Gastrocnemius medialis (tissue), 4 donors: ENCODE data around the gene FAM13A. TPM values are rescaled to one million over a fixed set of nuclear protein-coding genes. Genes with fewer than 3 reads are reported as not detected.

Experiments used
- ATAC-seq, 2 donors: fragments of 150-250 bp; one replicate each; pipeline ENCODE4 v1.9.1; 2016
- DNase-seq, 2 donors: peaks; one replicate each; pipeline ENCODE4 v3.0.0-alpha.2; 2019
- H3K27ac ChIP-seq, 4 donors: fragments of 200-600 bp; sonication (generic); 1 replicate in 1 of 4; 2 replicates in 3 of 4; pipeline ENCODE4 v1.5.1; 2016 to 2018; ENCODE audit warnings: mild to moderate bottlenecking in 2 of 4, moderate library complexity in 1 of 4
- H3K27me3 ChIP-seq, 3 donors: fragments of 200-600 bp; sonication (generic) in 2 of 3; 1 replicate in 1 of 3; 2 replicates in 2 of 3; pipeline versions ENCODE4 v1.5.1 to v1.6.0; 2016 to 2019; ENCODE audit warnings: mild to moderate bottlenecking in 1 of 3, moderate library complexity in 1 of 3
- H3K36me3 ChIP-seq, 2 donors: fragments of 200-600 bp; sonication (generic) in 1 of 2; one replicate each; pipeline ENCODE4 v1.5.1; 2017 to 2018
- H3K4me1 ChIP-seq, 2 donors: fragments of 200-600 bp; sonication (generic) in 1 of 2; one replicate each; pipeline ENCODE4 v1.5.1; 2016 to 2017; ENCODE audit warnings: mild to moderate bottlenecking in 2 of 2
- H3K4me3 ChIP-seq, 4 donors: fragments of 200-600 bp; sonication (generic) in 3 of 4; 1 replicate in 1 of 4; 2 replicates in 3 of 4; pipeline ENCODE4 v1.5.1; 2016 to 2019; ENCODE audit warnings: mild to moderate bottlenecking in 2 of 4
- H3K9me3 ChIP-seq, 3 donors: fragments of 200-600 bp; sonication (generic) in 2 of 3; 1 replicate in 1 of 3; 2 replicates in 2 of 3; pipeline ENCODE4 v1.5.1; 2016 to 2019
- POLR2A ChIP-seq, 2 donors: fragments of 450-650 bp; IDR thresholded peaks; one replicate each; pipeline ENCODE4 v1.6.1; 2017; ENCODE audit warnings: antibody characterized with exemption in 2 of 2, mild to moderate bottlenecking in 2 of 2, moderate library complexity in 2 of 2
- in situ Hi-C, 4 donors: fragments of 200-750 bp; cut with MboI; loops; one replicate each; pipeline versions ENCODE4 v1.15.0 to v1.8.0; 2017; ENCODE audit warnings: low sequenced_read_pairs in 4 of 4
- intact Hi-C: fragments of 100-400 bp; cut with DNase I; formaldehyde crosslinking; loops from one replicate; pipeline ENCODE4 v1.15.1; 2023; ENCODE audit warnings: low total_unique reads
- total RNA-seq, 4 donors: library from RNA; depleted of rRNA; stranded (reverse); fragments of >200 nt; gene quantifications; one replicate each; pipeline versions ENCODE4 v1.1.0 to v1.2.3, GENCODE V29; 2016
- TF ChIP-seq, protein P1 (sequence below), 5 experiments: fragments of 450-650 bp in 3 of 5; fragments of 200-600 bp in 2 of 5; sonication (generic) in 2 of 5; IDR thresholded peaks in 4 of 5; conservative IDR thresholded peaks in 1 of 5; 1 replicate in 4 of 5; 2 replicates in 1 of 5; pipeline ENCODE4 v1.5.1; 2016 to 2019; ENCODE audit warnings: antibody characterized with exemption in 5 of 5, mild to moderate bottlenecking in 3 of 5, moderate library complexity in 3 of 5

Gene FAM13A
- total RNA-seq, 4 donors from 2014 or later: 6.7 to 14.1 (median 11.4) TPM

- in situ Hi-C loops: no loop called here
- TF ChIP-seq, protein P1, sequence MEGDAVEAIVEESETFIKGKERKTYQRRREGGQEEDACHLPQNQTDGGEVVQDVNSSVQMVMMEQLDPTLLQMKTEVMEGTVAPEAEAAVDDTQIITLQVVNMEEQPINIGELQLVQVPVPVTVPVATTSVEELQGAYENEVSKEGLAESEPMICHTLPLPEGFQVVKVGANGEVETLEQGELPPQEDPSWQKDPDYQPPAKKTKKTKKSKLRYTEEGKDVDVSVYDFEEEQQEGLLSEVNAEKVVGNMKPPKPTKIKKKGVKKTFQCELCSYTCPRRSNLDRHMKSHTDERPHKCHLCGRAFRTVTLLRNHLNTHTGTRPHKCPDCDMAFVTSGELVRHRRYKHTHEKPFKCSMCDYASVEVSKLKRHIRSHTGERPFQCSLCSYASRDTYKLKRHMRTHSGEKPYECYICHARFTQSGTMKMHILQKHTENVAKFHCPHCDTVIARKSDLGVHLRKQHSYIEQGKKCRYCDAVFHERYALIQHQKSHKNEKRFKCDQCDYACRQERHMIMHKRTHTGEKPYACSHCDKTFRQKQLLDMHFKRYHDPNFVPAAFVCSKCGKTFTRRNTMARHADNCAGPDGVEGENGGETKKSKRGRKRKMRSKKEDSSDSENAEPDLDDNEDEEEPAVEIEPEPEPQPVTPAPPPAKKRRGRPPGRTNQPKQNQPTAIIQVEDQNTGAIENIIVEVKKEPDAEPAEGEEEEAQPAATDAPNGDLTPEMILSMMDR (IDR thresholded peaks at IDR 0.05 in 4 of 5, conservative IDR thresholded peaks at IDR 0.05 in 1 of 5): no peak
- TF ChIP-seq POLR2A (IDR thresholded peaks at IDR 0.05): no peak
- no peak overlapping the region for H3K27ac ChIP-seq
- H3K4me3 ChIP-seq: no peak overlapping the region
- peaks cover 6 to 15% of the 10 kb centered on the region in 2 donors for H3K4me1 ChIP-seq
- H3K27me3 ChIP-seq: no peaks in the 10 kb centered on the region
- DNase-seq (no peak), ATAC-seq (no peak)
- intact Hi-C loops: no loop called here
- H3K9me3 ChIP-seq: no peaks in the 10 kb centered on the region
- H3K36me3 ChIP-seq: no peaks in the 10 kb centered on the region
These were observed 145.5 kb downstream of the FAM13A start for GRCh38 chr4:88911246-88912212.

- in situ Hi-C loops (no loop called here), intact Hi-C loops (no loop called here)
- Histone ChIP-seq H3K27me3 (no peaks in the 10 kb centered on the region), H3K27ac (no peak overlapping the region), H3K4me1 (peaks cover 6 to 15% of the 10 kb centered on the region in 2 donors), H3K9me3 (no peaks in the 10 kb centered on the region), H3K36me3 (no peaks in the 10 kb centered on the region), H3K4me3 (no peak overlapping the region)
- ATAC-seq (no peak), DNase-seq (no peak)
- TF ChIP-seq, protein P1 (IDR thresholded peaks at IDR 0.05 in 4 of 5, conservative IDR thresholded peaks at IDR 0.05 in 1 of 5): no peak
- no peak for TF ChIP-seq POLR2A (IDR thresholded peaks at IDR 0.05)
These were observed 146.9 kb downstream of the FAM13A start for GRCh38 chr4:88910101-88910500.

DNA sequence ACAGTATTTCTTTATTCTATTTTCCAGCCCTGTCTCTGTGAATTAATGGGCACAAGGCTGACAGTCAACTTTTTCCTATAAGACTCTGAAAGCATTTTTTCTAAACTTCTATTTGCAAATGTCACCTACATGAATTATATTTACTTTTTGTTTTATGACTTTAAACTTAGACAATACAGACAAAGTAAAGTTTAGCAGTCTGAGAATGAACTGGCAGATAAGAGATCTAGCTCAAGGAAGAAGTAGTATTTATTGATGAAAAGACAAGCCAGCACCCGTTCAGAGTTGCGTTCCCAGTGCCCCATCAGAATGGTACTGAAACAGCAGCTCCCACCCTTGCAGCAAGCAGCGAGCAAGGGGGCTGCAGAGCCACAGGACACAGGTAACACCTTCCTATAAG lies 148.5 kb downstream of the FAM13A start:
- no peak for ATAC-seq
- in situ Hi-C loops: no loop called here
- no peaks in the 10 kb centered on the region for H3K36me3 ChIP-seq

GRCh38 chr4:88908003-88908402 lies 149.0 kb downstream of the FAM13A start:
- DNase-seq (peak; percentile 21 to 64), ATAC-seq (peak; percentile 98 to 100)
- Histone ChIP-seq H3K4me3 (no peak overlapping the region), H3K27ac (peak overlapping the region in 3 of 4 donors; percentile 59 to 60 (median 59)), H3K9me3 (no peaks in the 10 kb centered on the region), H3K36me3 (no peaks in the 10 kb centered on the region), H3K27me3 (no peaks in the 10 kb centered on the region), H3K4me1 (peaks cover 6 to 15% of the 10 kb centered on the region in 2 donors)
- in situ Hi-C loops (no loop called here), intact Hi-C loops (loop anchor here (5.0 to 10.0 kb wide), 2 partner anchors 86 to 203 kb away; no protein-coding TSS in a partner anchor)
- TF ChIP-seq, protein P1 (IDR thresholded peaks at IDR 0.05 in 4 of 5, conservative IDR thresholded peaks at IDR 0.05 in 1 of 5): no peak
- TF ChIP-seq POLR2A (IDR thresholded peaks at IDR 0.05): no peak

More for the DNA sequence above, 148.5 kb downstream of the FAM13A start:
- Histone ChIP-seq H3K27ac (peak overlapping the region in 3 of 4 donors; percentile 59 to 60 (median 59)), H3K4me1 (peaks cover 6 to 15% of the 10 kb centered on the region in 2 donors), H3K27me3 (no peaks in the 10 kb centered on the region), H3K4me3 (no peak overlapping the region), H3K9me3 (no peaks in the 10 kb centered on the region)
- no peak for DNase-seq
- intact Hi-C loops: loop anchor here (5.0 to 10.0 kb wide), 2 partner anchors 86 to 204 kb away; no protein-coding TSS in a partner anchor
- TF ChIP-seq POLR2A (IDR thresholded peaks at IDR 0.05): no peak
- TF ChIP-seq, protein P1 (IDR thresholded peaks at IDR 0.05 in 4 of 5, conservative IDR thresholded peaks at IDR 0.05 in 1 of 5): no peak
